HepG2 (cell line): ENCODE results near the gene SEPHS2. TPM values are rescaled to one million over a fixed set of nuclear protein-coding genes. Genes with fewer than 3 reads are reported as not detected.
A peak's percentile ranks its signal among the peaks of the same experiment; 100 is the strongest.

ENCODE experiments used
- AHDC1 ChIP-seq: sonication (generic); formaldehyde crosslinking; IDR thresholded peaks from 2 replicates; pipeline ENCODE4 v1.5.1; 2020; ENCODE audit warnings: mild to moderate bottlenecking, missing genetic modification reagents, borderline replicate concordance
- CHCHD3 ChIP-seq: sonication (generic); formaldehyde crosslinking; IDR thresholded peaks from 2 replicates; pipeline ENCODE4 v1.8.0; 2022; ENCODE audit warnings: mild to moderate bottlenecking, missing genetic modification reagents, moderate library complexity
- DPF2 ChIP-seq: sonication (generic); formaldehyde crosslinking; IDR thresholded peaks from 2 replicates; pipeline ENCODE4 v1.4.0; 2020; ENCODE audit warnings: mild to moderate bottlenecking, low read depth, missing genetic modification reagents, borderline replicate concordance
- ELF3 ChIP-seq: IDR thresholded peaks from 2 replicates; pipeline ENCODE4 v1.6.1; 2016; ENCODE audit warnings: missing genetic modification reagents, missing compliant biosample characterization
- EP300 ChIP-seq, 3 experiments: sonication (generic) in 1 of 3; formaldehyde crosslinking in 1 of 3; IDR thresholded peaks; 2 replicates each; pipeline versions ENCODE4 v1.5.1 to v1.6.1; 2011 to 2020; ENCODE audit warnings: low read depth in 2 of 3, low read length in 2 of 3, borderline replicate concordance in 1 of 3, improper control_type of control experiment in 1 of 3, mild to moderate bottlenecking in 1 of 3, missing genetic modification reagents in 1 of 3, moderate library complexity in 1 of 3
- ERF ChIP-seq: IDR thresholded peaks from 2 replicates; pipeline ENCODE4 v1.6.1; 2018; ENCODE audit warnings: missing biosample characterization, missing genetic modification reagents
- KDM4B ChIP-seq: sonication (generic); formaldehyde crosslinking; IDR thresholded peaks from 2 replicates; pipeline ENCODE4 v1.4.0; 2020; ENCODE audit warnings: missing genetic modification reagents
- MXD1 ChIP-seq: sonication (generic); formaldehyde crosslinking; IDR thresholded peaks from 2 replicates; pipeline ENCODE4 v1.4.0; 2020; ENCODE audit warnings: mild to moderate bottlenecking, missing genetic modification reagents
- NFIB ChIP-seq: sonication (generic); formaldehyde crosslinking; IDR thresholded peaks from 2 replicates; pipeline ENCODE4 v1.9.0; 2021; ENCODE audit warnings: missing genetic modification reagents, mild to moderate bottlenecking, borderline replicate concordance
- NFYB ChIP-seq: sonication (generic); formaldehyde crosslinking; IDR thresholded peaks from 2 replicates; pipeline ENCODE4 v1.4.0; 2020; ENCODE audit warnings: missing genetic modification reagents
- RAD21 ChIP-seq: fragments of 450-650 bp; formaldehyde crosslinking; IDR thresholded peaks from 2 replicates; pipeline ENCODE4 v1.5.0; 2020; ENCODE audit warnings: mild to moderate bottlenecking
- RAD51 ChIP-seq: fragments of 450-650 bp; IDR thresholded peaks from 2 replicates; pipeline ENCODE4 v1.6.1; 2016; ENCODE audit warnings: borderline replicate concordance
- RFXANK ChIP-seq: IDR thresholded peaks from 2 replicates; pipeline ENCODE4 v1.6.1; 2016
- SETDB1 ChIP-seq: sonication (generic); formaldehyde crosslinking; IDR thresholded peaks from 2 replicates; pipeline ENCODE4 v1.5.1; 2020; ENCODE audit warnings: missing genetic modification reagents, mild to moderate bottlenecking, borderline replicate concordance
- SNAPC2 ChIP-seq: sonication (generic); formaldehyde crosslinking; IDR thresholded peaks from 2 replicates; pipeline ENCODE4 v1.8.1; 2022; ENCODE audit warnings: mild to moderate bottlenecking, missing genetic modification reagents
- TCF7L2 ChIP-seq: IDR thresholded peaks from 2 replicates; pipeline ENCODE4 v1.6.1; 2011; ENCODE audit warnings: mild to moderate bottlenecking, low read depth, low read length, moderate library complexity
- TEF ChIP-seq: sonication (generic); formaldehyde crosslinking; IDR thresholded peaks from 2 replicates; pipeline ENCODE4 v1.5.0; 2020; ENCODE audit warnings: missing genetic modification reagents
- TOE1 ChIP-seq: sonication (generic); formaldehyde crosslinking; IDR thresholded peaks from 2 replicates; pipeline ENCODE4 v1.4.0; 2020; ENCODE audit warnings: mild to moderate bottlenecking, missing genetic modification reagents
- TSC22D2 ChIP-seq: sonication (generic); formaldehyde crosslinking; IDR thresholded peaks from 2 replicates; pipeline ENCODE4 v1.5.1; 2020; ENCODE audit warnings: missing genetic modification reagents, mild to moderate bottlenecking, borderline replicate concordance
- ZBTB21 ChIP-seq: sonication (generic); formaldehyde crosslinking; IDR thresholded peaks from 2 replicates; pipeline ENCODE4 v1.4.0; 2020; ENCODE audit warnings: missing genetic modification reagents
- ZBTB37 ChIP-seq: sonication (generic); formaldehyde crosslinking; IDR thresholded peaks from 2 replicates; pipeline ENCODE4 v1.4.0; 2020; ENCODE audit warnings: mild to moderate bottlenecking, missing genetic modification reagents
- ZNF549 ChIP-seq: sonication (generic); formaldehyde crosslinking; IDR thresholded peaks from 2 replicates; pipeline ENCODE4 v1.5.0; 2020; ENCODE audit warnings: missing genetic modification reagents
- polyA plus RNA-seq, 8 experiments: library from polyadenylated mRNA; depleted of rRNA in 3 of 8; stranded (reverse) in 7 of 8; unstranded in 1 of 8; fragments of >200 nt; fragmentation: Illumina TruSeq in 4 of 8; extraction: Trizol in 4 of 8; gene quantifications; 2 replicates each; pipeline versions ENCODE4 v1.2.1 to v1.2.3, GENCODE V29; 2011 to 2016; ENCODE audit warnings: low read depth in 4 of 8, missing spikeins in 1 of 8, mixed read lengths in 1 of 8; ENCODE audit not compliant: insufficient read depth in 1 of 8
- total RNA-seq, 5 experiments: library from RNA; depleted of rRNA; stranded (reverse); fragments of >200 nt; fragmentation: Illumina TruSeq; extraction: Trizol; gene quantifications; 2 replicates each; pipeline ENCODE4 v1.2.3, GENCODE V29; 2016; ENCODE audit warnings: low read depth in 1 of 5

Gene SEPHS2
- total and polyA plus RNA-seq, 2 of the 13 experiments (the other 11 are each of a cell fraction or from before 2014, with no cell fraction given) = 20.7 to 127 TPM

GRCh38 chr16:30447512-30448226 lies 2.0 kb upstream of the SEPHS2 start (continued):
- TF ChIP-seq AHDC1 (CRISPR knock-in tag) (peak; percentile 79; the same call in 1 of the 2 replicates), CHCHD3 (CRISPR knock-in tag) (no peak), ZBTB37 (0 out of 2 replicates have a peak, but pooled peaks have one; percentile 61), TEF (no peak), ZBTB21 (CRISPR knock-in tag) (peak; percentile 45; the same call in 1 of the 2 replicates), DPF2 (CRISPR knock-in tag) (no peak; the same call in none of the 2 replicates), ERF (peak; percentile 92), RFXANK (peak; percentile 59; the same call in 1 of the 2 replicates), TCF7L2 (0 out of 2 replicates have a peak, but pooled peaks have one; percentile 27), NFIB (CRISPR knock-in tag) (no peak), SNAPC2 (CRISPR knock-in tag) (no peak), RAD51 (peak; percentile 59), TOE1 (CRISPR knock-in tag) (peak; percentile 68; the same call in 1 of the 2 replicates), MXD1 (CRISPR knock-in tag) (no peak; the same call in 1 of the 2 replicates), KDM4B (CRISPR knock-in tag) (0 out of 2 replicates have a peak, but pooled peaks have one; percentile 54), SETDB1 (no peak; the same call in 1 of the 2 replicates), ZNF549 (CRISPR knock-in tag) (no peak), RAD21 (peak; percentile 18; the same call in 1 of the 2 replicates), EP300 (IDR thresholded peaks at IDR 0.05; ENCODE audit: low read depth in 2 of 2, low read length in 2 of 2) (peak; percentile 45 to 81; a peak in 3 of 4 replicates), EP300 (CRISPR knock-in tag; IDR thresholded peaks at IDR 0.05; ENCODE audit: borderline replicate concordance) (peak; percentile 67; the same call in 1 of the 2 replicates), ELF3 (CRISPR knock-in tag) (peak; percentile 92), NFYB (CRISPR knock-in tag) (peak; percentile 25), TSC22D2 (CRISPR knock-in tag) (0 out of 2 replicates have a peak, but pooled peaks have one; percentile 7)
